NT2/D1 (cell line): Measurements from ENCODE around the gene ZNF146.

Experiments used
- SUZ12 ChIP-seq: IDR thresholded peaks from 2 replicates; pipeline ENCODE4 v1.6.1; 2011; ENCODE audit not compliant: insufficient read length, insufficient read depth; ENCODE audit errors: extremely low read depth
- YY1 ChIP-seq: IDR thresholded peaks from 2 replicates; pipeline ENCODE4 v1.6.1; 2011; ENCODE audit not compliant: insufficient read length, insufficient read depth

- no peak for TF ChIP-seq YY1
- TF ChIP-seq SUZ12: no peak
Observed at GRCh38 chr19:36203293-36203692, 11.6 kb upstream of the ZNF146 start.
